Astrocyte (in vitro differentiated cells and primary cell): ENCODE data around the gene PIAS1.

Experiments
- CTCF ChIP-seq: IDR thresholded peaks from 2 replicates; pipeline ENCODE4 v1.5.1; 2011; ENCODE audit warnings: low read depth, mild to moderate bottlenecking, inconsistent platforms, low read length, moderate library complexity; ENCODE audit not compliant: insufficient read depth
- EZH2 ChIP-seq: IDR thresholded peaks from 2 replicates; pipeline ENCODE4 v1.6.1; 2012; ENCODE audit warnings: mild to moderate bottlenecking, low read length, inconsistent platforms; ENCODE audit not compliant: insufficient read depth

GRCh38 chr15:68073576-68074288 lies 19.6 kb downstream of the PIAS1 start:
- TF ChIP-seq CTCF (no peak), EZH2 (no peak)
